Measurements from ENCODE around the gene SYTL1. TPM values are rescaled to one million over a fixed set of nuclear protein-coding genes. Genes with fewer than 3 reads are reported as not detected.

SYTL1 gene
- total RNA-seq, 1 donor from 2014 or later, result 9.4 TPM

GRCh38 chr1:27365372-27366112 lies 23.7 kb downstream of the SYTL1 start:
- Mint-ChIP-seq H3K4me3 (ENCODE audit: low read depth) (peak overlapping the region; percentile 69), H3K4me1 (ENCODE audit: low read depth) (peaks cover 4% of the 10 kb centered on the region), H3K27ac (peak overlapping the region; percentile 86), H3K36me3 (ENCODE audit: insufficient read depth) (no peaks in the 10 kb centered on the region), H3K27me3 (peaks cover 60% of the 10 kb centered on the region), H3K9me3 (ENCODE audit: low read depth) (no peaks in the 10 kb centered on the region)
- peak; percentile 60 for DNase-seq (ENCODE audit: low spot score, unreplicated experiment)
- no peak for TF ChIP-seq CTCF (IDR thresholded peaks at IDR 0.05; ENCODE audit: unreplicated experiment)

- H3K36me3 Mint-ChIP-seq (ENCODE audit: insufficient read depth), result no peaks in the 10 kb centered on the region
- no peaks in the 10 kb centered on the region for H3K9me3 Mint-ChIP-seq (ENCODE audit: low read depth)
- peaks cover 4% of the 10 kb centered on the region for H3K4me1 Mint-ChIP-seq (ENCODE audit: low read depth)
- TF ChIP-seq CTCF (IDR thresholded peaks at IDR 0.05; ENCODE audit: unreplicated experiment), result no peak
- peaks cover 57% of the 10 kb centered on the region for H3K27me3 Mint-ChIP-seq
- DNase-seq (ENCODE audit: low spot score, unreplicated experiment), result peak; percentile 55
- H3K4me3 Mint-ChIP-seq (ENCODE audit: low read depth), result peak overlapping the region; percentile 69
- peak overlapping the region; percentile 86 for H3K27ac Mint-ChIP-seq
These were observed 24.2 kb downstream of the SYTL1 start for GRCh38 chr1:27366113-27366410.

- peaks cover 4% of the 10 kb centered on the region for H3K4me1 Mint-ChIP-seq (ENCODE audit: low read depth)
- peak; percentile 42 for TF ChIP-seq CTCF (IDR thresholded peaks at IDR 0.05; ENCODE audit: unreplicated experiment)
- H3K27ac Mint-ChIP-seq, result peak within 1 kb of the TSS; percentile 86
These were observed 24.8 kb downstream of the SYTL1 start, which contains the start of gene MAP3K6 for GRCh38 chr1:27366411-27367159. TSS of gene MAP3K6 (minus strand) at chr1:27366961. CDS start at chr1:27366597, 364 bp downstream.

GRCh38 chr1:27367160-27367650 lies 25.4 kb downstream of the SYTL1 start:
- Mint-ChIP-seq H3K4me3 (ENCODE audit: low read depth) (peak overlapping the region; percentile 55), H3K27ac (peak overlapping the region; percentile 56), H3K9me3 (ENCODE audit: low read depth) (no peaks in the 10 kb centered on the region), H3K4me1 (ENCODE audit: low read depth) (peaks cover 4% of the 10 kb centered on the region), H3K36me3 (ENCODE audit: insufficient read depth) (no peaks in the 10 kb centered on the region), H3K27me3 (peaks cover 46% of the 10 kb centered on the region)
- no peak for TF ChIP-seq CTCF (IDR thresholded peaks at IDR 0.05; ENCODE audit: unreplicated experiment)
- no peak for DNase-seq (ENCODE audit: low spot score, unreplicated experiment)

More at GRCh38 chr1:27366411-27367159, 24.8 kb downstream of the SYTL1 start, which contains the start of gene MAP3K6:
- H3K9me3 Mint-ChIP-seq (ENCODE audit: low read depth), result no peaks in the 10 kb centered on the region
- H3K27me3 Mint-ChIP-seq, result peaks cover 52% of the 10 kb centered on the region
- H3K36me3 Mint-ChIP-seq (ENCODE audit: insufficient read depth), result no peaks in the 10 kb centered on the region
- peak; percentile 46 for DNase-seq (ENCODE audit: low spot score, unreplicated experiment)
- H3K4me3 Mint-ChIP-seq (ENCODE audit: low read depth), result peak within 1 kb of the TSS; percentile 69

GRCh38 chr1:27368869-27369582 lies 27.2 kb downstream of the SYTL1 start:
- H3K36me3 Mint-ChIP-seq (ENCODE audit: insufficient read depth), result no peaks in the 10 kb centered on the region
- TF ChIP-seq CTCF (IDR thresholded peaks at IDR 0.05; ENCODE audit: unreplicated experiment), result peak; percentile 24
- H3K27ac Mint-ChIP-seq, result no peak overlapping the region
- DNase-seq (ENCODE audit: low spot score, unreplicated experiment), result no peak
- peaks cover 33% of the 10 kb centered on the region for H3K27me3 Mint-ChIP-seq
- H3K4me3 Mint-ChIP-seq (ENCODE audit: low read depth), result no peak overlapping the region
- H3K9me3 Mint-ChIP-seq (ENCODE audit: low read depth), result no peaks in the 10 kb centered on the region
- H3K4me1 Mint-ChIP-seq (ENCODE audit: low read depth), result peaks cover 4% of the 10 kb centered on the region

All from progenitor cell of endocrine pancreas (in vitro differentiated cells).